Stimulated activated CD4-positive, alpha-beta T cell treated with anti-CD3 and anti-CD28 coated beads, Interleukin-2, amount 100 ng/mL, for 4 hours (primary cell): ENCODE data around the gene UBE2M.
A peak's percentile ranks its signal among the peaks of the same experiment; 100 is the strongest.
"Not testable (repeated sequence)": the region's sequence is repeated elsewhere in the genome, so short reads cannot be mapped to it uniquely, and the experiment has no call there.

Experiments used
- DNase-seq: peaks from one replicate; pipeline ENCODE4 v3.0.0-alpha.2; 2020; ENCODE audit warnings: low read depth

UBE2M gene

DNA sequence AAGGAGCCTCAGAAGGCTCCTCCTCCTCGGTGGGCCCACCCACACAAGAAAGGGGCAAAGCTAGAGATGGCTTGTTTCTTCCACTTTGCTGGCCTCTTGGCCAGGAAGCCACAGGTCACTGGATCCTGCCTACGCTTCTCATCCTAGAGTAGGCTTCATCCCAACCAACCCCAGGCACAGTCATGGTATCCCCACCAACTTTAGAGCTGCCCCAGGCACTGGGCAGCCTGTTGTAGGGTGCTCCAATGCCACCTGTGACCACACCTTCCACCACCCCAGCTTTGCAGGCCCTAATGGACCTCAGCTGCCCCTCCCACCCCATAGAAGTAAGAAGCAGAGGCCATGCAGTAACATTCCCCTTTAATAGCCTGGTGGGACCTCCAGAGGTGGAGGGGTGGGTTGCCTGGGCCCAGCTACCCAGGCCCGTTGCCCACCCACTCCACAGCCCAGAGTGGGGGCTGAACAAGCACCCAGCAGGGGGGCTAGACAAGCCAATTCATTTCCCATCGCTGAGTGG is 3.0 kb downstream of the UBE2M start:
- no peak for DNase-seq

DNA sequence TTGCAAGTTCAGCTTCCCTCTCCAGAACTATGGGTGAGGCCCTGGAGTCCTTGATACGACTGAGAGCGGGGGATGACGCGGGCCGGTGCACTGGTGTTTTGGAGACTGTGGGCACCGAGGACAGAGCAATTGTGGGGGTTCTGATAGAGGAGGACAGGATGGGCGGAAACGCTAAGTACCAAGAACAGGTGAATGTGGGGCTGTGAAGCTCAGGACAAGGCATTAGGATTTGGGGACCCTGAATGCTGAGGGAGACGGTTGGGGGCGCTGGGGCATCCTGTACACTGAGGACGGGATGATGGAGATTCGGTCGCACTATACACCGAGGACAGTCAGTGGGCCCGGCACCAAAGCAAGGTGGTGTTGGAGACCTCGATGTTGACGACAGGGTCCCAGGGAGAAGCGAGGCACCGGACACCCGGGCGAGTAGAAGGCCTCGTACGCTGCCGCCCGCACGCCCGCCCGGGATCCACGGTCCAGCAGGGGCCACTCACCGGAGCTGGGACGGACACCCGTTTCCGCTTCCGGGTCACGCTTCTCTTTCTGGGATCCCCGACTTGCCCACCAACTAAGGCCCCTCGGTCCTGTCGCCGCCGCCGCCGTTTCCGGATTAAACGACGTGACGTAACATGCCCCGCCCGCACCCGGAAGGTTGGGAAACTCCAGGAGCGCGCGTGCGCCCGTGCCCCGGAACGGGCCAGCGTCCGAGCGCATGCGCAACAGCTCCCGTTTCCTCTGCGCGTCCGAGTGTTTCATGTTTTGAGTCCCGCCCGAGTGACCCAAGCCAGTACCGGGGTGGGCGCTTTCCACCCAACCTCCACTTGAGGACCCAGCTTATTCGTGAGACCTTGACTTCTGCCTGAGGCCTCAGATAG is 3.7 kb downstream of the UBE2M start, which contains the start of gene CHMP2A:
CHMP2A (minus strand) TSS at position 612 of the 875 bp plus-strand sequence. CDS start 893 bp downstream, outside the sequence.
- DNase-seq = peak; percentile 96

DNA sequence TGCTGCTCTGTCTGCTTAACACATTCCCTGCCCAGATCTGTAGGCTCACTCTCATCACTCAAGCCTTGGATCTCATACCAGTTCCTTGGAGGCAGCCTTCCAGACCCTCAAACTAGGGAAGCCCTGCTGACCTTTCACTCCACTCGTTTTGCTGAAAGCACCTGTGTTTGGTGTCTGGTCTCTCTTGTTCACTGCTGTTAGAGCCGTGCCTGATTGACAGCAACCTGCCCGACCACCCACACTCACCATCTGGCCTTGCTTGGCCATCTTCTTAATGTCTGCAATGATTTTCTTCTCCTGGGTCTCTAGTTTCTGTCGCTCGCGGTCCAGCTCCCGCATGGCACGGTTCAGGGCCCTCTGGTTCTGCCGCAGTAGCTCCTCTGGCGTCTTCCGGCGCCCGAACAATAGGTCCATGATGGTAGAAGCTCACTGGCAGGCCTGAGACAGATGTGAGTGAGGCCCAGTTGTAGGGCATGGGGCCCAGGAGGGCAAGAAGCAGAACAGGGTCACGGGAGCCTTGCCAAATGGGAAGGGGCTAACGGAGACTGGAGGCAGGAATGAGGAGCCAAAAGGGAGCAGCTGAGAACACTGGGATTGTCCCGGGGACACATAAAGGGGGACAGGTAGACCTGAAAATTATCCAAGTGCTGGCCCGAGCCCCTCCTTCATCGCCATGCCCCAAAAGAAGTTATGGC is 4.5 kb downstream of the UBE2M start:
- no peak for DNase-seq

GRCh38 chr19:58552655-58553054 is 5.8 kb downstream of the UBE2M start:
- no peak for DNase-seq

DNA sequence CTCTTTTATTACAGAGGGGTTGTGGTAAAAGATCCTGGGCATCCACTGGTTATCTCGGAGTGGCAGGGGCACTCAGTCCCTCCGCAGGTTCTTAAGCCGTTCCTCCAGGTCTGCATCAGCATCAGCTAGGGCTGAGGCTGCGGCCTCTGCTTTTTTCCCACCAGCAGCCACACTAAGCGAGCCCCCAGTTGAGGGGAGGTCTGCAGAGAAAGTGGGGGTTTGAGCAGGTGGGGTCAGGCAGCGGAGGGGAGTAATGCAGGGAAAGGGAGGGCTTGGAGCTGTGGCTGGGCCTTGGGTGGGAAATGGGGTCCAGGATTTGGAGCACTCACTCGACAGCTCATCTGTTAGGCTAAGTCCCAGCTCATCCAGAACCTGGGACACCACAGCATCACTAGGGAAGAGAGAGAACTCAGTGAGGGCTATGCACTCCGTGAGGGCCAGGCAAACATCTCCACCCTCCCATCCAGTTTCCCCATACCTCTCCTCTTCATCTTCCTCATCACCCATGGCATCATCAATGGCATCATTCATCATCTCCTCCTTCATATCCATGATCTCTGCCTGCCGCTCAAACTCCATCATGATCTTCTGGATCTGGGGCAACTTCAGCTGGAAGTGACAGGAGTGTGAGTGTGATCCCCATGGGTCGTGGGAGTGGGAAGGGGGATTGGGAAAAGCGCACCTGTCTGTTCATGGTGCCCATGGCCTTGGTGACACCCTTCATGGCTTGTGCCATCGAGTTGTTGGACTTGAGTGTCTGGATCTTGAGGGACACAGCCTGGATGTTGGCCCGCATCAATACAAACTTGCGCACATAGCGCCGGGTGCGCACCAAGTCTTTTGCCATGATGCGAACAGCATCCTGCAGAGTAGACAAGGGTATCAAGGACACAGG is 6.6 kb downstream of the UBE2M start:
- no peak for DNase-seq

DNA sequence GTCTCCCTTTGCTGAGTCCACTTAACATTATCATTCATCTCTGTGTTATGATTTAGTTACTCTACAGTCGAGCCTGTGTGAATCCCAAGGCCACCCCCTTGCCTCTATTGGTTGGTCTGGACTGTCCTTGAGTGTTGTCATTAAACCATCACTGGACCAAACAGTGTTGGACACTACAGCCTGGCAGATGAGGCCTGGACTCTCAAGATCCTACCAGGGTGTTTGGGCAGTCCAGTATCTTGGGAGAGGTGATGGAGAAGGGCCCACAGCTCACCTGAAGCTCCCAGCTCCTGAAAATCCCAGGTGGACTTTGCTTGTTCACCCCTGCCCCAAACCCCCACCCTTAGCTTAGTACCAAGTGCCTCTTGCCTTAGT is 7.3 kb downstream of the UBE2M start:
- DNase-seq = no peak

DNA sequence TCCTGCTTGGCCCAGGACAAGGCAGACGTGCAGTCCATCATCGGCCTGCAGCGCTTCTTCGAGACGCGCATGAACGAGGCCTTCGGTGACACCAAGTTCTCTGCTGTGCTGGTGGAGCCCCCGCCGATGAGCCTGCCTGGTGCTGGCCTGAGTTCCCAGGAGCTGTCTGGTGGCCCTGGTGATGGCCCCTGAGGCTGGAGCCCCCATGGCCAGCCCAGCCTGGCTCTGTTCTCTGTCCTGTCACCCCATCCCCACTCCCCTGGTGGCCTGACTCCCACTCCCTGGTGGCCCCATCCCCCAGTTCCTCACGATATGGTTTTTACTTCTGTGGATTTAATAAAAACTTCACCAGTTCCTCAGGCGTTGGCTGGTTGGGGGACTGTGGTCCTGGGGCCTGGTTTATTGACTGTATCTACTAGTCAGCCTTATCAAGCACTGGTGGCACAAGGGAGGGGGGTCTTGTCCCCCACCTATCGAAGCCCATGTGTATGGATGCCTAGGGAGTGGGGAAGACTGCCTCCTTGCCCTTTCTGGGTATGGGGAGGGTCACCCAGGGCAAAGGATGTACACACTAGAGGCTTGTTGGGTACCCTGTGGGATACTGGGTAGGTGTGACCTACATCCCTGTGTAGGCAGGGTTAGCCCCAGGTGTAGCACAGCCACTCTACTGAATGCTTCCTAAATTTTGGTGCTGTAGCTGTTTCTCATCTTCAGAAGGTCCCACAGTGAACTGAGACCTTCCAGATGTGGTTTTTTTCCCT is 7.9 kb downstream of the UBE2M start:
- DNase-seq = no peak

DNA sequence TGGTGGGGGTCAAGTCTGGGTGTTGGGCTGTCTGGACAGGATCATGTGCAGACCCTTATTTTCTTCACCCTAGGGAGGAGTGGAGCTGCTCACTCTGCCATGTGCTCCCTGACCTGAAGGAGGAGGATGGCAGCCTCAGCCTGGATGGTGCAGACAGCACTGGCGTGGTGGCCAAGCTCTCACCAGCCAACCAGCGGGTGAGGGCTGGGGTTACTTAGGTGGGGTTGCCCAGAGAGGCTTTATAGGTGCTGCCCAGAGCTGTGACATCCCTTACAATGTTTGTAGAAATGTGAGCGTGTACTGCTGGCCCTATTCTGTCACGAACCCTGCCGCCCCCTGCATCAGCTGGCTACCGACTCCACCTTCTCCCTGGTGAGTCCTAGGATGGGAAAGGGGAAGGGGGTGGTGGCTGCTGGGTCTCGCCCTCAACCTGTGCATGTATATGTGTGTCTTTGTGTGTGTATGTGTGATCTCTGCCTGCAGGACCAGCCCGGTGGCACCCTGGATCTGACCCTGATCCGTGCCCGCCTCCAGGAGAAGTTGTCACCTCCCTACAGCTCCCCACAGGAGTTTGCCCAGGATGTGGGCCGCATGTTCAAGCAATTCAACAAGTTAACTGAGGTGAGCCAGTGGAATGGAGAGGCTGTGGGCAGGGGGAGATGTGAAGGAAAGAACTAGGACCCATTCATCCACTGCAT is 8.6 kb downstream of the UBE2M start:
- no peak for DNase-seq

GRCh38 chr19:58548859-58549663 is 9.3 kb downstream of the UBE2M start:
- DNase-seq = no peak

DNA sequence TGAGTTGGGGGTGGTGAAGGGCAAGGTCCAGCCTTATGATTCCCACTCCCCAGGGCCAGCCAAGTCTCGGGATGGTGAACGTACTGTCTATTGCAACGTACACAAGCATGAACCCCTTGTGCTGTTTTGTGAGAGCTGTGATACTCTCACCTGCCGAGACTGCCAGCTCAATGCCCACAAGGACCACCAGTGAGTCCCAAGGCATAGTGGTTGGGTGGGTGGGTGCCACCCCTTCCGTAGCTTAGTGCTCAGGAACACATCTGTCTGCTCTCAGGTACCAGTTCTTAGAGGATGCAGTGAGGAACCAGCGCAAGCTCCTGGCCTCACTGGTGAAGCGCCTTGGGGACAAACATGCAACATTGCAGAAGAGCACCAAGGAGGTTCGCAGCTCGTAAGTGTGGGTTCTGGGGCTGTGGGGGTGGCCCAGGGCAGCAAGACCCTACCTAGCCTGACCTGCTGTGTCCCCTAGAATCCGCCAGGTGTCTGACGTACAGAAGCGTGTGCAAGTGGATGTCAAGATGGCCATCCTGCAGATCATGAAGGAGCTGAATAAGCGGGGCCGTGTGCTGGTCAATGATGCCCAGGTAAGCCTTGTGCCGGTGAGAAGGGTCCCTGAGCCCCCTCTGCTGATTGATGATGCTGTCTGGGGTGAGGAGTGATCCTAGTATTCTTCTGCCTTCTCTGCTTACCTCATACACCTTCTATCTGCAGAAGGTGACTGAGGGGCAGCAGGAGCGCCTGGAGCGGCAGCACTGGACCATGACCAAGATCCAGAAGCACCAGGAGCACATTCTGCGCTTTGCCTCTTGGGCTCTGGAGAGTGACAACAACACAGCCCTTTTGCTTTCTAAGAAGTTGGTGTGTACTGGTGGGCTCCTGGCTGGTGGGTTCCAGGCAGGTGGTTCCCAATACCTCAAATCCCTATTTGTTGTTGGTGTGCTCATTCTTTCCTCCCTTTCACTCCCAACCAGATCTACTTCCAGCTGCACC is 10.8 kb downstream of the UBE2M start:
- no peak for DNase-seq

DNA sequence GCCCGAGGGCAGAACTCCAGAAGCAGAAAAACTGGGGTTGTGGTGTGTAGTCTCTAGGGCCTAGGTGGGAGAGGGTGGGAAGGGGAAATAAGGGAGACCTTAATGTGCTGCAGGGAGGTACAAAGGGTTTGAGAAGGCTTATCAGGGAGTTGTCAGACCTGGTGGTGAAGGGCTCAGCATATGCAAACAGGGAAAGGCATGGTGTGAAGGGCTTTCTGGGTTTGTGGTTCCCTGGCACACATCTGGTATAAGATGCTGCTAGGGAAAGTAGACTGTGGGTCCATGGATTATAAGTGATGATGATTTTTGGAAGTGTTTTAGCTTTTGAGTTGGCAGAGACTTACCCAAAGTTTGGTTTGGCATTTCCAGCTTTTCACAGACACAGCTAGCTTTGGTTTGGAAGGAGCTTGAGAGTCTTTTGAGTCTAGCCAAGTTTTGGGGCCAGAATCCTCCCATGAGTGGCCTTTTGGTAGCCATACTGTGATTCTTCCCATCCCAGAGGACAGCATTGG is 12.3 kb downstream of the UBE2M start:
- DNase-seq = no peak

- DNase-seq = no peak
These were observed 13.0 kb downstream of the UBE2M start for GRCh38 chr19:58545286-58546018.

GRCh38 chr19:58544591-58545285 is 13.7 kb downstream of the UBE2M start:
- peak; percentile 68 for DNase-seq

DNA sequence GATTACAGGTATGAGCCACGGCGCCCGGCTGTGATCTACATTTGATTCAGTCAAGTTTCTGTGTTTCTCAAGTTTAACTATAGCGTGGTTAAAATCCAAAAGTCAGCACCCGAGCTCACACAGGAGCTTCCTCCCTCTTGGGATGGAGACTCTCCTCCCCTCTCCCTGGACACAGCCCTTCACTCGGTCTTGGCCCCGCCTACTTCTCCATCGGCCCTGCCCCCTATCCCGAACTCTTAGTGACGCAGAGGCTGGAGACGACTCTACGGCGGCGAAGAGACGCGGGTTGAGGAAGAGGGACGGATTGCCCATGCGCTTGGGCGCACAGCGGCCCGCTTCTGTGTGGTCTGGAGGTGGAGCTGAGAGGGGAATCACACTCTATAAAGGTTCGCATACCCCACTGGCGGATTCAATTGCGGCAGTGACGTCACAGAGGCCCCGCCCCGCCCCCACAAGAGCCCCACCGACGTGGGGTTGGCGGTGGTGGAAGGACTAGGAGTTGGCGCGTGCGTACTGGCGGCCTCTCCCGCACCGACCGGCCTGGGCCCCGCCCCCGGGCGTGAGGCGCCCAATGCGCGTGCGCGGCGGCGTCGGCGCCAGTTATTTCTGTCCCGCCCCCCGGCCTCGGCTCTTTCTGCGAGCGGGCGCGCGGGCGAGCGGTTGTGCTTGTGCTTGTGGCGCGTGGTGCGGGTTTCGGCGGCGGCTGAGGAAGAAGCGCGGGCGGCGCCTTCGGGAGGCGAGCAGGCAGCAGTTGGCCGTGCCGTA is 14.4 kb downstream of the UBE2M start, which contains the start of gene TRIM28:
TRIM28 (plus strand) TSS at position 239 of the 765 bp plus-strand sequence. CDS start 694 bp downstream, outside the sequence.
- peak; percentile 100 for DNase-seq

DNA sequence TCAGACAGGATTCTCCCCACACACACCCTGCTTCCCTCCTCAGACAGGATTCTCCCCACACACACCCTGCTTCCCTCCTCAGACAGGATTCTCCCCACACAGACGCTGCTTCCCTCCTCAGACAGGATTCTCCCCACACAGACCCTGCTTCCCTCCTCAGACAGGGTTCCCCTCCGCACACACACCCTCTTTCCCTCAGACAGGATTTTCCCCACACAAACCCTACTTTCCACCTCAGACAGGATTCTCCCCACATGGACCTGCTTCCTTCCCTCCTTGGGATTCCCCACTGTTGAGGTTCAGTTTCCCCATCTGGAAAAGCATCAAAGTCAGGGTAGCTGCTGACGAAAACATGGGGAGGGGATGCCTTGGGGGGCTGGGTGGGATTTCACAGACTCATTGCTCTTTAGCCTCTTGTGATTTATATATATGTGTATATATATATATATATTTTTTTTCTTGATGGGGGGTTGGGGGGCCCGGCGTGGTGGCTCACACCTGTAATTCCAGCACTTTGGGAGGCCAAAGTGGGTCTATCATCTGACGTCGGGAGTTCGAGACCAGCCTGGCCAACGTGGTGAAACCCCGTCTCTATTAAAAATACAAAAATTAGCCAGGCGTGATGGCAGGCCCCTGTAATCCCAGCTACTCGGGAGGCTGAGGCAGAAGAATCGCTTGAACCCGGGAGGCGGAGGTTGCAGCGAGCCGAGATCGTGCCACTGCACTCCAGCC is 15.6 kb downstream of the UBE2M start:
- not testable (repeated sequence) for DNase-seq
